Measurements from ENCODE around the gene PRAMEF13.
"Not testable (repeated sequence)": the region's sequence is repeated elsewhere in the genome, so short reads cannot be mapped to it uniquely, and the experiment has no call there.

The PRAMEF13 gene

GRCh38 chr1:13201309-13201708 lies at the start of gene PRAMEF13:
Gene PRAMEF13 (minus strand): TSS chr1:13201409. CDS start chr1:13199589, 1,820 bp downstream.
- DNase-seq (ENCODE audit: low read depth in 2 of 3, low spot score in 1 of 3): not testable (repeated sequence)

GRCh38 chr1:13247122-13247521 lies 45.9 kb upstream of the PRAMEF13 start:
- DNase-seq (ENCODE audit: low read depth in 2 of 3, low spot score in 1 of 3): not testable (repeated sequence)

GRCh38 chr1:13246554-13246871 lies 45.3 kb upstream of the PRAMEF13 start:
- not testable (repeated sequence) for DNase-seq (ENCODE audit: low read depth in 2 of 3, low spot score in 1 of 3)

GRCh38 chr1:13245841-13246553 lies 44.8 kb upstream of the PRAMEF13 start:
- DNase-seq (ENCODE audit: low read depth in 2 of 3, low spot score in 1 of 3): not testable (repeated sequence)

- not testable (repeated sequence) for DNase-seq (ENCODE audit: low read depth in 2 of 3, low spot score in 1 of 3)
Observed at GRCh38 chr1:13243536-13244263, 42.5 kb upstream of the PRAMEF13 start.

GRCh38 chr1:13239633-13240032 lies 38.4 kb upstream of the PRAMEF13 start:
- DNase-seq (ENCODE audit: low read depth in 2 of 3, low spot score in 1 of 3): not testable (repeated sequence)

- DNase-seq (ENCODE audit: low read depth in 2 of 3, low spot score in 1 of 3): not testable (repeated sequence)
Observed at GRCh38 chr1:13237572-13237971, 36.4 kb upstream of the PRAMEF13 start.

GRCh38 chr1:13234057-13234456 lies 32.8 kb upstream of the PRAMEF13 start:
- DNase-seq (ENCODE audit: low read depth in 2 of 3, low spot score in 1 of 3): not testable (repeated sequence)

GRCh38 chr1:13232056-13232455 lies 30.8 kb upstream of the PRAMEF13 start:
- not testable (repeated sequence) for DNase-seq (ENCODE audit: low read depth in 2 of 3, low spot score in 1 of 3)

GRCh38 chr1:13231061-13231750 lies 30.0 kb upstream of the PRAMEF13 start:
- DNase-seq (ENCODE audit: low read depth in 2 of 3, low spot score in 1 of 3): not testable (repeated sequence)

GRCh38 chr1:13230601-13231000 lies 29.4 kb upstream of the PRAMEF13 start:
- DNase-seq (ENCODE audit: low read depth in 2 of 3, low spot score in 1 of 3): not testable (repeated sequence)

GRCh38 chr1:13230096-13230495 lies 28.9 kb upstream of the PRAMEF13 start:
- DNase-seq (ENCODE audit: low read depth in 2 of 3, low spot score in 1 of 3): not testable (repeated sequence)

GRCh38 chr1:13228343-13228781 lies 27.2 kb upstream of the PRAMEF13 start:
- DNase-seq (ENCODE audit: low read depth in 2 of 3, low spot score in 1 of 3): peak; percentile 11 to 40 (median 30)

GRCh38 chr1:13227271-13228055 lies 26.3 kb upstream of the PRAMEF13 start:
- not testable (repeated sequence) for DNase-seq (ENCODE audit: low read depth in 2 of 3, low spot score in 1 of 3)

- DNase-seq (ENCODE audit: low read depth in 2 of 3, low spot score in 1 of 3): not testable (repeated sequence)
Observed at GRCh38 chr1:13225675-13226204, 24.5 kb upstream of the PRAMEF13 start, which contains the start of gene PRAMEF18. Gene PRAMEF18 (minus strand): TSS chr1:13226154. CDS start chr1:13226106, 48 bp downstream.

GRCh38 chr1:13224480-13225060 lies 23.4 kb upstream of the PRAMEF13 start:
- no peak for DNase-seq (ENCODE audit: low read depth in 2 of 3, low spot score in 1 of 3)

- not testable (repeated sequence) for DNase-seq (ENCODE audit: low read depth in 2 of 3, low spot score in 1 of 3)
Observed at GRCh38 chr1:13222788-13223187, 21.6 kb upstream of the PRAMEF13 start.

GRCh38 chr1:13219203-13219602 lies 18.0 kb upstream of the PRAMEF13 start:
- DNase-seq (ENCODE audit: low read depth in 2 of 3, low spot score in 1 of 3): not testable (repeated sequence)

- not testable (repeated sequence) for DNase-seq (ENCODE audit: low read depth in 2 of 3, low spot score in 1 of 3)
Observed at GRCh38 chr1:13216619-13217018, 15.4 kb upstream of the PRAMEF13 start.

GRCh38 chr1:13208712-13209111 lies 7.5 kb upstream of the PRAMEF13 start:
- not testable (repeated sequence) for DNase-seq (ENCODE audit: low read depth in 2 of 3, low spot score in 1 of 3)

All from stimulated activated CD4-positive, alpha-beta T cell treated with anti-CD3 and anti-CD28 coated beads, Interleukin-12 subunit alpha, Interleukin-12 subunit beta, amount 100 ng/mL, for 48 hours (primary cell).